H1 (cell line): ENCODE data around the gene ANO2. TPM values are rescaled to one million over a fixed set of nuclear protein-coding genes. Genes with fewer than 3 reads are reported as not detected.
"Not testable (repeated sequence)": the region's sequence is repeated elsewhere in the genome, so short reads cannot be mapped to it uniquely, and the experiment has no call there.

Experiments used
- CTCF ChIA-PET: fragments of 300-600 bp; sonication (Branson Sonifier 250); formaldehyde crosslinking; loops from one replicate; lab custom pipeline; 2021; ENCODE audit not compliant: partially characterized antibody; lab: Charles Lee
- POLR2A ChIA-PET: fragments of 300-600 bp; sonication (Branson Sonifier 250); formaldehyde crosslinking; loops from one replicate; lab custom pipeline; 2021; ENCODE audit warnings: inconsistent platforms; ENCODE audit not compliant: partially characterized antibody; lab: Charles Lee
- DNase-seq, 2 experiments: peaks; one replicate each; pipeline versions ENCODE4 v3.0.0 to v3.0.0-alpha.2; 2010 to 2022; ENCODE audit warnings: low spot score in 2 of 2, low read depth in 1 of 2, mixed read lengths in 1 of 2
- FAIRE-seq: peaks from 2 replicates; lab custom pipeline; 2011; peaks lifted over from hg19 to GRCh38; lab: Jason Lieb, UNC
- H2AFZ ChIP-seq: 2 replicates; pipeline ENCODE4 v1.8.1; 2012; ENCODE audit warnings: low read length, inconsistent platforms
- H2AK5ac ChIP-seq: 2 replicates; pipeline ENCODE4 v1.6.1; 2013; ENCODE audit warnings: low read depth, low read length
- H2BK120ac ChIP-seq: replicated peaks from 2 replicates; pipeline ENCODE3; 2013; ENCODE audit warnings: low read depth, low read length, inconsistent platforms
- H2BK12ac ChIP-seq: 2 replicates; pipeline ENCODE4 v1.6.1; 2013; ENCODE audit warnings: low read depth, low read length
- H2BK15ac ChIP-seq: 2 replicates; pipeline ENCODE4 v1.6.1; 2013; ENCODE audit warnings: low read length
- H2BK20ac ChIP-seq: 2 replicates; pipeline ENCODE4 v1.6.1; 2013; ENCODE audit warnings: low read length
- H2BK5ac ChIP-seq: 2 replicates; pipeline ENCODE4 v1.6.1; 2013; ENCODE audit warnings: low read depth, low read length
- H3K14ac ChIP-seq: 2 replicates; pipeline ENCODE4 v1.6.1; 2013; ENCODE audit warnings: inconsistent platforms; ENCODE audit not compliant: insufficient read length
- H3K18ac ChIP-seq: 2 replicates; pipeline ENCODE4 v1.6.1; 2013; ENCODE audit warnings: low read length; ENCODE audit errors: extremely low read depth
- H3K23ac ChIP-seq: 2 replicates; pipeline ENCODE4 v1.6.1; 2013; ENCODE audit warnings: inconsistent platforms; ENCODE audit not compliant: insufficient read length
- H3K23me2 ChIP-seq: 2 replicates; pipeline ENCODE4 v1.6.1; 2013; ENCODE audit warnings: low read depth, low read length
- H3K27ac ChIP-seq: 2 replicates; pipeline ENCODE4 v1.6.1; 2011; ENCODE audit warnings: low read depth, low read length, inconsistent platforms
- H3K27me3 ChIP-seq, 4 experiments: replicated peaks in 1 of 4; 1 replicate in 1 of 4; 2 replicates in 3 of 4; pipeline versions ENCODE4 v1.6.1 to v1.8.1; 2011 to 2013; ENCODE audit warnings: low read length in 3 of 4, mild to moderate bottlenecking in 3 of 4, inconsistent platforms in 2 of 4, mixed read lengths in 2 of 4, moderate library complexity in 1 of 4; ENCODE audit not compliant: control insufficient read depth in 3 of 4, insufficient read depth in 3 of 4; ENCODE audit errors: extremely low read depth in 1 of 4
- H3K36me3 ChIP-seq, 4 experiments: 2 replicates each; pipeline versions ENCODE4 v1.6.1 to v1.8.1; 2011 to 2013; ENCODE audit warnings: mild to moderate bottlenecking in 4 of 4, low read length in 3 of 4, moderate library complexity in 2 of 4, control low read depth in 1 of 4, inconsistent platforms in 1 of 4; ENCODE audit not compliant: insufficient read depth in 4 of 4, control insufficient read depth in 2 of 4
- H3K4ac ChIP-seq: replicated peaks from 2 replicates; pipeline ENCODE3; 2013; ENCODE audit warnings: low read length, low read depth, mixed read lengths, inconsistent platforms; ENCODE audit not compliant: insufficient read length
- H3K4me1 ChIP-seq, 4 experiments: replicated peaks in 1 of 4; 1 replicate in 1 of 4; 2 replicates in 3 of 4; pipeline versions ENCODE4 v1.6.1 to v1.8.1; 2011 to 2013; ENCODE audit warnings: low read length in 3 of 4, inconsistent platforms in 2 of 4, mixed read lengths in 1 of 4; ENCODE audit not compliant: insufficient read depth in 4 of 4, control insufficient read depth in 3 of 4
- H3K4me2 ChIP-seq, 2 experiments: 2 replicates each; pipeline versions ENCODE4 v1.6.1 to v1.8.1; 2011 to 2013; ENCODE audit warnings: low read depth in 2 of 2, low read length in 2 of 2, control low read depth in 1 of 2, inconsistent platforms in 1 of 2, mild to moderate bottlenecking in 1 of 2; ENCODE audit not compliant: insufficient read depth in 1 of 2
- H3K4me3 ChIP-seq, 4 experiments: fragments of 200-600, 300-600 bp in 1 of 4; sonication (generic), shearing (Covaris generic), sonication (Bioruptor Twin) in 1 of 4; 2 replicates each; pipeline versions ENCODE4 v1.5.1 to v1.8.1; 2011 to 2016; ENCODE audit warnings: low read length in 4 of 4, low read depth in 3 of 4, control low read depth in 2 of 4, inconsistent platforms in 2 of 4, mild to moderate bottlenecking in 2 of 4, mixed read lengths in 1 of 4, moderate library complexity in 1 of 4; ENCODE audit not compliant: insufficient read depth in 2 of 4; ENCODE audit errors: extremely low read depth in 1 of 4
- H3K56ac ChIP-seq: replicated peaks from 2 replicates; pipeline ENCODE3; 2013; ENCODE audit warnings: low read depth, mild to moderate bottlenecking, mixed read lengths, low read length, inconsistent platforms; ENCODE audit not compliant: insufficient read length
- H3K79me1 ChIP-seq: 2 replicates; pipeline ENCODE4 v1.6.1; 2013; ENCODE audit warnings: low read depth, low read length, control low read depth
- H3K79me2 ChIP-seq, 2 experiments: 2 replicates each; pipeline versions ENCODE4 v1.6.1 to v1.8.1; 2012 to 2013; ENCODE audit warnings: low read length in 2 of 2, mild to moderate bottlenecking in 2 of 2, inconsistent platforms in 1 of 2; ENCODE audit not compliant: insufficient read depth in 2 of 2, control insufficient read depth in 1 of 2
- H3K9ac ChIP-seq, 4 experiments: replicated peaks in 1 of 4; 1 replicate in 1 of 4; 2 replicates in 3 of 4; pipeline versions ENCODE4 v1.6.1 to v1.8.1; 2011 to 2013; ENCODE audit warnings: low read depth in 3 of 4, low read length in 3 of 4, control low read depth in 2 of 4, mild to moderate bottlenecking in 2 of 4, moderate library complexity in 2 of 4, inconsistent platforms in 1 of 4; ENCODE audit errors: extremely low read depth in 1 of 4
- H3K9me3 ChIP-seq, 2 experiments: 2 replicates each; pipeline versions ENCODE4 v1.6.1 to v1.8.1; 2012 to 2013; ENCODE audit warnings: mild to moderate bottlenecking in 2 of 2, moderate library complexity in 2 of 2, control low read depth in 1 of 2, inconsistent platforms in 1 of 2, low read depth in 1 of 2, low read length in 1 of 2, mixed read lengths in 1 of 2; ENCODE audit not compliant: insufficient read depth in 2 of 2
- H4K20me1 ChIP-seq, 2 experiments: replicated peaks in 1 of 2; 2 replicates each; pipeline versions ENCODE3 to v1.8.1; 2011 to 2013; ENCODE audit warnings: inconsistent platforms in 2 of 2, low read length in 2 of 2, mild to moderate bottlenecking in 1 of 2; ENCODE audit not compliant: insufficient read depth in 2 of 2, control insufficient read depth in 1 of 2
- H4K5ac ChIP-seq: 2 replicates; pipeline ENCODE4 v1.6.1; 2013; ENCODE audit warnings: low read length, low read depth, mixed read lengths, inconsistent platforms; ENCODE audit not compliant: insufficient read length
- H4K8ac ChIP-seq: 2 replicates; pipeline ENCODE4 v1.8.0; 2013; ENCODE audit warnings: mild to moderate bottlenecking, moderate library complexity, low read length, inconsistent platforms; ENCODE audit not compliant: insufficient read depth; ENCODE audit errors: extremely low read depth
- H4K91ac ChIP-seq: replicated peaks from 2 replicates; pipeline ENCODE3; 2013; ENCODE audit warnings: low read length, mixed read lengths, inconsistent platforms; ENCODE audit not compliant: insufficient read length
- WGBS, 2 experiments: shearing (Covaris generic) in 1 of 2; methylation state at CpG; one replicate each; pipeline versions ENCODE4 v1.1.6 to v1.1.7; 2013 to 2015; ENCODE audit warnings: low lambda C conversion rate in 2 of 2, mixed read lengths in 2 of 2, inconsistent platforms in 1 of 2, low coverage in 1 of 2, missing lambda C conversion rate in 1 of 2; ENCODE audit not compliant: insufficient replicate concordance in 2 of 2, insufficient coverage in 1 of 2, insufficient read length in 1 of 2; ENCODE audit errors: extremely low coverage in 1 of 2, missing lambda C conversion rate in 1 of 2; 5-methylcytosine and 5-hydroxymethylcytosine counted together
- polyA plus RNA-seq, 7 experiments: library from polyadenylated mRNA; depleted of rRNA in 3 of 7; stranded (reverse) in 5 of 7; unstranded in 2 of 7; fragments of >200 nt in 5 of 7; fragments of 200-250 nt in 2 of 7; gene quantifications; 1 replicate in 5 of 7; 2 replicates in 1 of 7; 4 replicates in 1 of 7; pipeline versions ENCODE4 v1.2.1 to v1.2.3, GENCODE V29; 2011 to 2013; ENCODE audit warnings: missing spikeins in 2 of 7, mixed read lengths in 2 of 7
- total RNA-seq: library from RNA; stranded (reverse); fragmentation: NEBNext Ultra II Directional; extraction: Animal tissue kit (Norgen Biotek cat#: 25700); gene quantifications from 2 replicates; pipeline ENCODE4 v1.2.1, GENCODE V29; 2021

The ANO2 gene
- total and polyA plus RNA-seq, 2 of the 8 experiments (the other 6 are each of a cell fraction or from before 2014, with no cell fraction given), result 1.9 to 5.5 TPM

DNA sequence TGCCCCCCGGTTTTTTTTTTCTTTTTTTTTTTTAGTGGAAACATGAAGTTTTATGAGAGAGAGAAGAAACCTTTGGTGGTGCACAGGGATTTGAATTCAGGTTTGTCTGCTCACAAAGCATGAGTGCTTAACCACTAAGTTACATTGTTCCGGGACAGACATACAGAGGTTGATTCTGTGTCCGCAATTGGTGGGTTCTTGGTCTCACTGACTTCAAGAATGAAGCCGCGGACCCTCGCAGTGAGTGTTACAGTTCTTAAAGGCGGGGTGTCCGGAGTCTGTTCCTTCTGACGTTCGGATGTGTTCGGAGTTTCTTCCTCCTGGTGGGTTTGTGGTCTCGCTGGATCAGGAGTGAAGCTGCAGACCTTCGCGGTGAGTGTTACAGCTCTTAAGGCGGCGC lies 57.2 kb downstream of the ANO2 start:
- H2AFZ ChIP-seq, H4K20me1 ChIP-seq, H3K23me2 ChIP-seq, H2BK12ac ChIP-seq, H3K4me1 ChIP-seq, DNase-seq, H3K23ac ChIP-seq, H3K27me3 ChIP-seq, H4K91ac ChIP-seq, H4K5ac ChIP-seq, H3K36me3 ChIP-seq, H2BK5ac ChIP-seq, H4K8ac ChIP-seq, H3K4me3 ChIP-seq, H3K79me2 ChIP-seq, H3K4ac ChIP-seq, H2AK5ac ChIP-seq, H3K18ac ChIP-seq, H3K79me1 ChIP-seq, H3K9me3 ChIP-seq, H3K56ac ChIP-seq, H2BK20ac ChIP-seq, H3K4me2 ChIP-seq, H3K27ac ChIP-seq, H3K14ac ChIP-seq, H2BK120ac ChIP-seq, FAIRE-seq, H2BK15ac ChIP-seq, H3K9ac ChIP-seq, POLR2A ChIA-PET: not testable (repeated sequence)
- WGBS, 2 experiments, result 93% methylated on average over 13 of the region's 16 CpGs; no CpG with 5 or more reads in 1 of the 2 experiments
- CTCF ChIA-PET, result interaction anchor here (1.1 to 4.7 kb wide), 8 partner anchors 9 to 151 kb away, joined by 3 to 18 read pairs (median 8); no protein-coding TSS in a partner anchor
